ENCODE results near the gene RCE1. TPM values are rescaled to one million over a fixed set of nuclear protein-coding genes. Genes with fewer than 3 reads are reported as not detected.

RCE1 gene
- total RNA-seq, 1 donor from 2014 or later, result 19.4 TPM

- no peak for DNase-seq (ENCODE audit: low read depth in 2 of 2)
These were observed 1.4 kb downstream of the RCE1 start for GRCh38 chr11:66844496-66845142.

- no peak for DNase-seq (ENCODE audit: low read depth in 2 of 2)
These were observed 2.1 kb downstream of the RCE1 start for GRCh38 chr11:66845143-66845875.

GRCh38 chr11:66845876-66846212 lies 2.6 kb downstream of the RCE1 start:
- no peak for DNase-seq (ENCODE audit: low read depth in 2 of 2)

- DNase-seq (ENCODE audit: low read depth in 2 of 2), result peak in 1 of 2 donors; percentile 69
These were observed 3.4 kb downstream of the RCE1 start for GRCh38 chr11:66846671-66847091.

GRCh38 chr11:66847461-66848232 lies 4.4 kb downstream of the RCE1 start:
- DNase-seq (ENCODE audit: low read depth in 2 of 2), result no peak

- no peak for DNase-seq (ENCODE audit: low read depth in 2 of 2)
These were observed 5.6 kb downstream of the RCE1 start for GRCh38 chr11:66848671-66849500.

- no peak for DNase-seq (ENCODE audit: low read depth in 2 of 2)
These were observed 6.4 kb downstream of the RCE1 start for GRCh38 chr11:66849501-66850234.

- DNase-seq (ENCODE audit: low read depth in 2 of 2), result no peak
These were observed 7.0 kb downstream of the RCE1 start for GRCh38 chr11:66850235-66850587.

- DNase-seq (ENCODE audit: low read depth in 2 of 2), result no peak
These were observed 7.5 kb downstream of the RCE1 start for GRCh38 chr11:66850588-66851238.

GRCh38 chr11:66851239-66851596 lies 8.0 kb downstream of the RCE1 start:
- DNase-seq (ENCODE audit: low read depth in 2 of 2), result no peak

GRCh38 chr11:66851698-66852465 lies 8.6 kb downstream of the RCE1 start:
- peak; percentile 52 to 75 for DNase-seq (ENCODE audit: low read depth in 2 of 2)

- DNase-seq (ENCODE audit: low read depth in 2 of 2), result no peak
These were observed 9.4 kb downstream of the RCE1 start for GRCh38 chr11:66852466-66853241.

- DNase-seq (ENCODE audit: low read depth in 2 of 2), result no peak
These were observed 10.3 kb downstream of the RCE1 start for GRCh38 chr11:66853242-66854229.

GRCh38 chr11:66854231-66854661 lies 11.0 kb downstream of the RCE1 start:
- DNase-seq (ENCODE audit: low read depth in 2 of 2), result no peak

GRCh38 chr11:66854729-66855211 lies 11.5 kb downstream of the RCE1 start:
- no peak for DNase-seq (ENCODE audit: low read depth in 2 of 2)

- peak; percentile 87 to 93 for DNase-seq (ENCODE audit: low read depth in 2 of 2)
These were observed 12.6 kb downstream of the RCE1 start for GRCh38 chr11:66855574-66856495.

Measured in lung microvascular endothelial cell (primary cell).